Measurements from ENCODE around the gene YWHAH. TPM values are rescaled to one million over a fixed set of nuclear protein-coding genes. Genes with fewer than 3 reads are reported as not detected.

Gene YWHAH
- total RNA-seq, 3 donors from 2014 or later, result 140 to 162 (median 149) TPM

DNA sequence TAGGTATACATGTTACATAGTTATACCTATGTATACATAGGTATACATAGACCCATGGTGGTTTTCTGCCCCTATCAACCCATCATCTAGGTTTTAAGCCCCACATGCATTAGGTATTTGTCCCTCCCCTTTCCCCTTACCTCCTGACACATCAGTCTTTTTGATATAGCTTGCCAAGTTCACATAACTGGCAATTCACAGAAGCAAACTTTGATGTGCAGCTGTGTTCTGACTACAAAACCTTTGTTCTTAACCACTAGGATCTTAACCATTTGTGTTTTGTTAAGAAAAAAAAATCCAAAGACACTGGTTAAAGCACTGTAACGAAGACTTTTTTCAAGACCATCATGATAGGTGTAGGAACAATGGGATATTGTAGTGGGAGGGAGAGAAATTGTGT is 55.8 kb downstream of the YWHAH start:
- DNase-seq (no peak), ATAC-seq (no peak)
- no peaks in the 10 kb centered on the region for H3K4me1 ChIP-seq (ENCODE audit: low read depth)
- intact Hi-C loops (cut with DNase I, micrococcal nuclease), result no loop called here
- H3K9me3 ChIP-seq, result no peaks in the 10 kb centered on the region
- H3K4me3 ChIP-seq, result no peak overlapping the region
- TF ChIP-seq CTCF (IDR thresholded peaks at IDR 0.05), result no peak
- H3K36me3 ChIP-seq (ENCODE audit: low read depth), result no peaks in the 10 kb centered on the region

GRCh38 chr22:32005453-32005852 is 61.1 kb downstream of the YWHAH start:
- no peak for DNase-seq
- Histone ChIP-seq H3K4me1 (ENCODE audit: low read depth) (no peaks in the 10 kb centered on the region), H3K36me3 (ENCODE audit: low read depth) (no peaks in the 10 kb centered on the region), H3K4me3 (no peak overlapping the region), H3K9me3 (no peaks in the 10 kb centered on the region)
- peak; percentile 91 for ATAC-seq
- TF ChIP-seq CTCF (IDR thresholded peaks at IDR 0.05), result no peak
- intact Hi-C loops (cut with DNase I, micrococcal nuclease), result no loop called here

Other genes with a start within 250 kb of the YWHAH start
- gene PRR14L, start 194.4 kb upstream of the YWHAH start, total RNA-seq, result 10 to 100 TPM; 61.7 to 64.6 (median 63.5) TPM
- 10 to 100 TPM; 48.7 to 53.1 (median 49.5) TPM for gene DEPDC5, start 190.5 kb upstream of the YWHAH start, total RNA-seq
- gene SLC5A1, start 98.7 kb downstream of the YWHAH start, total RNA-seq, result 100 to 1,000 TPM in 1 of 3 donors, 10 to 100 TPM in 2; 25.8 to 105 (median 27.9) TPM
- not detected for gene C22orf42, start 214.8 kb downstream of the YWHAH start, total RNA-seq

Data from mucosa of descending colon (tissue), 3 donors.